NCI-H128 (cell line): ENCODE results near the gene REPIN1.

ENCODE experiments used
- DNase-seq: peaks from one replicate; lab custom pipeline; 2025; ENCODE audit not compliant: unreplicated experiment; lab: John Stamatoyannopoulos, UW

REPIN1 gene

GRCh38 chr7:150420987-150421674 is 52.5 kb downstream of the REPIN1 start:
- peak; percentile 61 for DNase-seq

DNA sequence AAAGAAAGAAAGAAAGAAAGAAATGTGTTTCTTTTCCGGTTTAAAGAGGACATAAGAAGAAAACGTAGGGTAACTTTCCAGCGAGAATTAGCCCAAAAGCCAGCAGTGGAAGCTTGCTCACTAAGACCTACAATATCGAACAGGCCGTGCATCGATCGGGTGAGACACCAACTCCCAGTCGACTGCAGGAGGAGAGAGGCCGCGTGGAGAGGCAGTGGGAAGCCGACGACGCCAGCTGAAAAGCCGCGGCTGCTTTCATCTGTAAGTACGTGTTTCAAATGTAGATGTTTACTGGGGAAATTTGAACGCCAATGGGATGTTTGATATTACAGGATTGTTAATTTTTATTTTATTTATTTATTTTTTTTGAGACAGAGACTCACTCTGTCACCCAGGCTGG is 53.2 kb downstream of the REPIN1 start:
- DNase-seq = no peak
